IMR-90 (cell line): ENCODE data around the gene FMN1. TPM values are rescaled to one million over a fixed set of nuclear protein-coding genes. Genes with fewer than 3 reads are reported as not detected.

Experiments
- ATAC-seq: fragments of 200-7000 bp; cut with Tn5 transposase; 2 replicates; pipeline ENCODE4 v1.9.1; 2020; ENCODE audit warnings: low read depth, mild to moderate bottlenecking, moderate library complexity
- BruUV-seq: library from RNA; stranded (reverse); fragments of 400-500 nt; replicated peaks from 2 replicates; lab custom pipeline; 2021; lab: Mats Ljungman, UMichigan
- CTCF ChIA-PET: fragments of 300-600 bp; formaldehyde crosslinking; extraction: SDS; loops from one replicate; lab custom pipeline; 2021; ENCODE audit warnings: antibody characterized with exemption; lab: Yijun Ruan, JAX
- POLR2A ChIA-PET: fragments of 300-600 bp; sonication (Branson Sonifier 250); formaldehyde crosslinking; loops from one replicate; lab custom pipeline; 2022; ENCODE audit warnings: antibody characterized with exemption; ENCODE audit not compliant: unreplicated experiment; lab: Charles Lee
- DNase-seq: peaks from one replicate; pipeline ENCODE4 v3.0.0; 2013
- H2AFZ ChIP-seq: replicated peaks from 2 replicates; pipeline ENCODE3; 2013; ENCODE audit warnings: low read length, mild to moderate bottlenecking; ENCODE audit not compliant: poor library complexity
- H2AK5ac ChIP-seq: 2 replicates; pipeline ENCODE4 v1.6.1; 2013; ENCODE audit warnings: low read depth, low read length, inconsistent platforms
- H2AK9ac ChIP-seq: replicated peaks from 2 replicates; pipeline ENCODE3; 2013; ENCODE audit warnings: mild to moderate bottlenecking, low read depth, low read length, moderate library complexity; ENCODE audit not compliant: poor library complexity
- H2BK120ac ChIP-seq: 2 replicates; pipeline ENCODE4 v1.6.1; 2013; ENCODE audit warnings: low read depth, low read length, inconsistent platforms
- H2BK15ac ChIP-seq: 3 replicates; pipeline ENCODE4 v1.6.1; 2013; ENCODE audit warnings: low read depth, low read length, inconsistent platforms
- H2BK20ac ChIP-seq: 2 replicates; pipeline ENCODE4 v1.6.1; 2013; ENCODE audit warnings: low read depth, mild to moderate bottlenecking, inconsistent platforms, low read length, moderate library complexity
- H2BK5ac ChIP-seq: 2 replicates; pipeline ENCODE4 v1.6.1; 2013; ENCODE audit warnings: mild to moderate bottlenecking, low read depth, low read length, inconsistent platforms; ENCODE audit not compliant: poor library complexity, severe bottlenecking
- H3K14ac ChIP-seq: replicated peaks from 2 replicates; pipeline ENCODE4 v1.6.1; 2013; ENCODE audit warnings: low read depth, low read length, inconsistent platforms
- H3K18ac ChIP-seq: 2 replicates; pipeline ENCODE4 v1.6.1; 2013; ENCODE audit warnings: low read depth, low read length, control low read depth
- H3K23ac ChIP-seq: 2 replicates; pipeline ENCODE4 v1.6.1; 2013; ENCODE audit warnings: low read depth, low read length, inconsistent platforms
- H3K27ac ChIP-seq: 2 replicates; pipeline ENCODE4 v1.5.1; 2013; ENCODE audit warnings: mild to moderate bottlenecking, control low read depth, low read length; ENCODE audit not compliant: insufficient read depth
- H3K27me3 ChIP-seq: 2 replicates; pipeline ENCODE4 v1.6.1; 2013; ENCODE audit warnings: low read length; ENCODE audit not compliant: control insufficient read depth, insufficient read depth
- H3K36me3 ChIP-seq: 2 replicates; pipeline ENCODE4 v1.6.1; 2013; ENCODE audit warnings: low read length, mixed read lengths; ENCODE audit not compliant: control insufficient read depth, insufficient read depth
- H3K4ac ChIP-seq: 2 replicates; pipeline ENCODE4 v1.6.1; 2013; ENCODE audit warnings: low read depth, low read length, inconsistent platforms
- H3K4me1 ChIP-seq: 2 replicates; pipeline ENCODE4 v1.6.1; 2013; ENCODE audit warnings: low read length, mixed read lengths; ENCODE audit not compliant: control insufficient read depth, insufficient read depth
- H3K4me2 ChIP-seq: 2 replicates; pipeline ENCODE4 v1.6.1; 2013; ENCODE audit warnings: low read depth, mild to moderate bottlenecking, control low read depth, low read length, moderate library complexity
- H3K4me3 ChIP-seq: 2 replicates; pipeline ENCODE4 v1.5.1; 2013; ENCODE audit warnings: low read depth, mild to moderate bottlenecking, control low read depth, low read length, moderate library complexity; ENCODE audit not compliant: insufficient read depth
- H3K56ac ChIP-seq: 2 replicates; pipeline ENCODE4 v1.6.1; 2013; ENCODE audit warnings: low read length, inconsistent platforms; ENCODE audit not compliant: insufficient read depth; ENCODE audit errors: extremely low read depth
- H3K79me1 ChIP-seq, 2 experiments: 2 replicates each; pipeline ENCODE4 v1.6.1; 2013; ENCODE audit warnings: low read length in 2 of 2, inconsistent platforms in 1 of 2, low read depth in 1 of 2
- H3K9ac ChIP-seq: 2 replicates; pipeline ENCODE4 v1.6.1; 2013; ENCODE audit warnings: low read depth, low read length, control low read depth
- H3K9me1 ChIP-seq: 2 replicates; pipeline ENCODE4 v1.6.1; 2013; ENCODE audit warnings: low read length, inconsistent platforms; ENCODE audit not compliant: insufficient read depth
- H3K9me3 ChIP-seq: 2 replicates; pipeline ENCODE4 v1.6.1; 2013; ENCODE audit warnings: low read length; ENCODE audit not compliant: control insufficient read depth, insufficient read depth
- H4K20me1 ChIP-seq: 2 replicates; pipeline ENCODE4 v1.6.1; 2013; ENCODE audit warnings: low read length, inconsistent platforms; ENCODE audit not compliant: insufficient read depth
- H4K5ac ChIP-seq: 2 replicates; pipeline ENCODE4 v1.6.1; 2013; ENCODE audit warnings: mild to moderate bottlenecking, low read depth, low read length, control low read depth
- H4K8ac ChIP-seq, 2 experiments: 2 replicates each; pipeline ENCODE4 v1.6.1; 2013; ENCODE audit warnings: low read depth in 2 of 2, low read length in 2 of 2, control low read depth in 1 of 2, inconsistent platforms in 1 of 2
- H4K91ac ChIP-seq: 2 replicates; pipeline ENCODE4 v1.6.1; 2013; ENCODE audit warnings: low read depth, low read length, inconsistent platforms; ENCODE audit not compliant: insufficient read depth
- CEBPB ChIP-seq: IDR thresholded peaks from 2 replicates; pipeline ENCODE4 v1.6.1; 2012; ENCODE audit warnings: low read depth, low read length, improper control_type of control experiment
- CHD1 ChIP-seq: IDR thresholded peaks from 2 replicates; pipeline ENCODE4 v1.6.1; 2012; ENCODE audit warnings: low read depth, low read length, improper control_type of control experiment
- FOS ChIP-seq: fragments of 150-350 bp; IDR thresholded peaks from 2 replicates; pipeline ENCODE4 v1.6.1; 2016; ENCODE audit warnings: low read depth, low read length
- MAFK ChIP-seq: IDR thresholded peaks from 2 replicates; pipeline ENCODE4 v1.6.1; 2012; ENCODE audit warnings: low read depth, low read length, improper control_type of control experiment
- MXI1 ChIP-seq: IDR thresholded peaks from 2 replicates; pipeline ENCODE4 v1.6.1; 2012; ENCODE audit warnings: low read depth, mild to moderate bottlenecking, low read length, moderate library complexity, borderline replicate concordance
- NFE2L2 ChIP-seq: fragments of 150-350 bp; IDR thresholded peaks from 2 replicates; pipeline ENCODE4 v1.6.1; 2016; ENCODE audit warnings: low read depth, mild to moderate bottlenecking, low read length
- RAD21 ChIP-seq: IDR thresholded peaks from 2 replicates; pipeline ENCODE4 v1.6.1; 2012; ENCODE audit warnings: low read length, improper control_type of control experiment
- RCOR1 ChIP-seq: IDR thresholded peaks from 2 replicates; pipeline ENCODE4 v1.6.1; 2012; ENCODE audit warnings: mild to moderate bottlenecking, low read length, improper control_type of control experiment; ENCODE audit not compliant: insufficient replicate concordance
- RFX5 ChIP-seq: IDR thresholded peaks from 2 replicates; pipeline ENCODE4 v1.8.0; 2012; ENCODE audit warnings: low read depth, mild to moderate bottlenecking, low read length, moderate library complexity
- SMC3 ChIP-seq: fragments of 150-350 bp; IDR thresholded peaks from 2 replicates; pipeline ENCODE4 v1.6.1; 2016; ENCODE audit warnings: low read depth, mild to moderate bottlenecking, antibody characterized with exemption, low read length, moderate library complexity
- WGBS, 2 experiments: methylation state at CpG; one replicate each; pipeline versions ENCODE4 v1.1.5 to v1.1.7; 2013; ENCODE audit warnings: missing lambda C conversion rate in 2 of 2; ENCODE audit not compliant: insufficient read length in 1 of 2; ENCODE audit errors: extremely low coverage in 2 of 2; 5-methylcytosine and 5-hydroxymethylcytosine counted together
- dilution Hi-C: fragments of 300-500 bp; cut with HindIII; formaldehyde crosslinking; loops from one replicate; pipeline ENCODE4 v1.14.3; 2018; ENCODE audit warnings: low sequenced_read_pairs; ENCODE audit not compliant: unreplicated experiment
- in situ Hi-C: fragments of 300-500 bp; cut with MboI; formaldehyde crosslinking; loops from 3 replicates; pipeline ENCODE4 v1.14.3; 2019; ENCODE audit warnings: low sequenced_read_pairs, inconsistent platforms, mixed read lengths
- intact Hi-C: fragments of 100-400 bp; cut with micrococcal nuclease; formaldehyde crosslinking; loops from 2 replicates; pipeline ENCODE4 v1.10.0; 2022
- polyA plus RNA-seq, 3 experiments: library from polyadenylated mRNA; depleted of rRNA; stranded (reverse); fragments of >200 nt; gene quantifications; 2 replicates each; pipeline ENCODE4 v1.2.3, GENCODE V29; 2012; ENCODE audit warnings: low replicate concordance in 1 of 3
- total RNA-seq: library from RNA; depleted of rRNA; stranded (reverse); fragments of >200 nt; gene quantifications from 2 replicates; pipeline ENCODE4 v1.2.3, GENCODE V29; 2012
- TF ChIP-seq, protein P1 (sequence below): conservative IDR thresholded peaks from 2 replicates; pipeline ENCODE4 v1.5.1; 2012; ENCODE audit warnings: mild to moderate bottlenecking, low read depth, low read length, improper control_type of control experiment
- TF ChIP-seq, protein P2 (sequence below): fragments of 150-350 bp; IDR thresholded peaks from 2 replicates; pipeline ENCODE4 v1.6.1; 2017; ENCODE audit warnings: mild to moderate bottlenecking, antibody characterized with exemption, low read length, low read depth

FMN1 gene
- total and polyA plus RNA-seq, 2 of the 4 experiments (the other 2 are of a cell fraction), result 7.3 to 17.6 TPM

- CTCF ChIA-PET, result no interaction called here
- Histone ChIP-seq H2BK20ac (no peak overlapping the region), H3K14ac (no peak overlapping the region), H3K36me3 (peaks cover 4% of the 10 kb centered on the region; the same call in 1 of the 2 replicates), H3K56ac (no peak overlapping the region), H3K27me3 (no peaks in the 10 kb centered on the region), H2AFZ (no peak overlapping the region), H3K4ac (no peak overlapping the region), H3K18ac (no peak overlapping the region), H3K23ac (no peak overlapping the region), H3K4me2 (no peak overlapping the region), H3K27ac (no peak overlapping the region), H2BK5ac (no peak overlapping the region), H3K4me1 (no peaks in the 10 kb centered on the region), H4K20me1 (no peaks in the 10 kb centered on the region), H2BK15ac (no peak overlapping the region), H3K79me1 (peaks cover 0 to 7% of the 10 kb centered on the region in 2 experiments; a peak in 2 of 4 replicates), H2AK9ac (no peak overlapping the region), H4K5ac (no peak overlapping the region), H2AK5ac (no peak overlapping the region), H3K4me3 (no peak overlapping the region), H2BK120ac (no peak overlapping the region), H4K8ac (no peak overlapping the region), H3K9me1 (no peaks in the 10 kb centered on the region), H3K9ac (no peak overlapping the region), H4K91ac (no peak overlapping the region), H3K9me3 (peaks cover 5% of the 10 kb centered on the region)
- TF ChIP-seq CHD1, result no peak
- no peak for TF ChIP-seq CEBPB
- TF ChIP-seq, protein P1, sequence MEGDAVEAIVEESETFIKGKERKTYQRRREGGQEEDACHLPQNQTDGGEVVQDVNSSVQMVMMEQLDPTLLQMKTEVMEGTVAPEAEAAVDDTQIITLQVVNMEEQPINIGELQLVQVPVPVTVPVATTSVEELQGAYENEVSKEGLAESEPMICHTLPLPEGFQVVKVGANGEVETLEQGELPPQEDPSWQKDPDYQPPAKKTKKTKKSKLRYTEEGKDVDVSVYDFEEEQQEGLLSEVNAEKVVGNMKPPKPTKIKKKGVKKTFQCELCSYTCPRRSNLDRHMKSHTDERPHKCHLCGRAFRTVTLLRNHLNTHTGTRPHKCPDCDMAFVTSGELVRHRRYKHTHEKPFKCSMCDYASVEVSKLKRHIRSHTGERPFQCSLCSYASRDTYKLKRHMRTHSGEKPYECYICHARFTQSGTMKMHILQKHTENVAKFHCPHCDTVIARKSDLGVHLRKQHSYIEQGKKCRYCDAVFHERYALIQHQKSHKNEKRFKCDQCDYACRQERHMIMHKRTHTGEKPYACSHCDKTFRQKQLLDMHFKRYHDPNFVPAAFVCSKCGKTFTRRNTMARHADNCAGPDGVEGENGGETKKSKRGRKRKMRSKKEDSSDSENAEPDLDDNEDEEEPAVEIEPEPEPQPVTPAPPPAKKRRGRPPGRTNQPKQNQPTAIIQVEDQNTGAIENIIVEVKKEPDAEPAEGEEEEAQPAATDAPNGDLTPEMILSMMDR, result no peak
- TF ChIP-seq NFE2L2, result no peak
- TF ChIP-seq MXI1, result no peak
- TF ChIP-seq RCOR1, result no peak
- TF ChIP-seq, protein P2, sequence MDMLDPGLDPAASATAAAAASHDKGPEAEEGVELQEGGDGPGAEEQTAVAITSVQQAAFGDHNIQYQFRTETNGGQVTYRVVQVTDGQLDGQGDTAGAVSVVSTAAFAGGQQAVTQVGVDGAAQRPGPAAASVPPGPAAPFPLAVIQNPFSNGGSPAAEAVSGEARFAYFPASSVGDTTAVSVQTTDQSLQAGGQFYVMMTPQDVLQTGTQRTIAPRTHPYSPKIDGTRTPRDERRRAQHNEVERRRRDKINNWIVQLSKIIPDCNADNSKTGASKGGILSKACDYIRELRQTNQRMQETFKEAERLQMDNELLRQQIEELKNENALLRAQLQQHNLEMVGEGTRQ, result no peak
- no peak for TF ChIP-seq RFX5
- TF ChIP-seq SMC3, result no peak
- TF ChIP-seq MAFK, result no peak
- TF ChIP-seq FOS, result no peak
- TF ChIP-seq RAD21, result no peak
- DNase-seq (no peak), ATAC-seq (no peak)
- intact Hi-C loops (no loop called here), dilution Hi-C loops (no loop called here), in situ Hi-C loops (no loop called here)
- WGBS, 2 experiments, result no CpG with 5 or more reads among the region's 2 CpGs
- BruUV-seq, result no TSS peak
- POLR2A ChIA-PET, result no interaction called here
Measured at GRCh38 chr15:32757426-32757825, 437.1 kb downstream of the FMN1 start.
